RWPE1 (cell line): ENCODE results near the gene PKNOX2.

ENCODE experiments used
- CTCF ChIA-PET: fragments of 350-600 bp; sonication (Branson Sonifier 250); formaldehyde crosslinking; extraction: SDS; loops from one replicate; lab custom pipeline; 2021; lab: Yijun Ruan, JAX
- POLR2A ChIA-PET: fragments of 400-600 bp; formaldehyde crosslinking; extraction: SDS; loops from one replicate; lab custom pipeline; 2020; ENCODE audit warnings: antibody characterized with exemption; ENCODE audit not compliant: low non-redundant PET; lab: Yijun Ruan, JAX
- DNase-seq: peaks from one replicate; pipeline ENCODE4 v3.0.0; 2012; ENCODE audit warnings: low spot score
- H3K27ac ChIP-seq: fragments of 450-650 bp; 2 replicates; pipeline ENCODE4 v1.5.1; 2017
- TF ChIP-seq, protein P1 (sequence below): fragments of 450-650 bp; conservative IDR thresholded peaks from 2 replicates; pipeline ENCODE4 v1.5.1; 2017; ENCODE audit warnings: low read depth, mild to moderate bottlenecking

PKNOX2 gene

DNA sequence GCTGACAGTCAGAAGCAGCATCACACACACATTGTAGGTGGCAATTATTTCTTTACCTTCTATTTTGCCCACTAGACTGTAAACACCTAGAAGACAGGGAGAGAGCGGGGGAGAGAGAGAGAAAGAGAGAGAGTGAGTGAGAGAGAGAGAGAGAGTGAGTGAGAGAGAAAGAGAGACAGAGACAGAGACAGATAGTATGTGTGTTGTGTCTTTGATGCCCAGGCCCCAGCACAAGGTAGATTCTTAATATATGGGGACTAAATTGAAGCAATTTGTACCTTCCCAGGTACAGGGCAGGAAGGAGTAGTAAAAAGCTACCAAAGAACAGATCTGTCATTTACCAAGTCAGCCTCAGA lies 163.7 kb downstream of the PKNOX2 start:
- CTCF ChIA-PET = no interaction called here
- POLR2A ChIA-PET = no interaction called here
- no peak overlapping the region for H3K27ac ChIP-seq
- TF ChIP-seq, protein P1, sequence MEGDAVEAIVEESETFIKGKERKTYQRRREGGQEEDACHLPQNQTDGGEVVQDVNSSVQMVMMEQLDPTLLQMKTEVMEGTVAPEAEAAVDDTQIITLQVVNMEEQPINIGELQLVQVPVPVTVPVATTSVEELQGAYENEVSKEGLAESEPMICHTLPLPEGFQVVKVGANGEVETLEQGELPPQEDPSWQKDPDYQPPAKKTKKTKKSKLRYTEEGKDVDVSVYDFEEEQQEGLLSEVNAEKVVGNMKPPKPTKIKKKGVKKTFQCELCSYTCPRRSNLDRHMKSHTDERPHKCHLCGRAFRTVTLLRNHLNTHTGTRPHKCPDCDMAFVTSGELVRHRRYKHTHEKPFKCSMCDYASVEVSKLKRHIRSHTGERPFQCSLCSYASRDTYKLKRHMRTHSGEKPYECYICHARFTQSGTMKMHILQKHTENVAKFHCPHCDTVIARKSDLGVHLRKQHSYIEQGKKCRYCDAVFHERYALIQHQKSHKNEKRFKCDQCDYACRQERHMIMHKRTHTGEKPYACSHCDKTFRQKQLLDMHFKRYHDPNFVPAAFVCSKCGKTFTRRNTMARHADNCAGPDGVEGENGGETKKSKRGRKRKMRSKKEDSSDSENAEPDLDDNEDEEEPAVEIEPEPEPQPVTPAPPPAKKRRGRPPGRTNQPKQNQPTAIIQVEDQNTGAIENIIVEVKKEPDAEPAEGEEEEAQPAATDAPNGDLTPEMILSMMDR = no peak
- DNase-seq = no peak

DNA sequence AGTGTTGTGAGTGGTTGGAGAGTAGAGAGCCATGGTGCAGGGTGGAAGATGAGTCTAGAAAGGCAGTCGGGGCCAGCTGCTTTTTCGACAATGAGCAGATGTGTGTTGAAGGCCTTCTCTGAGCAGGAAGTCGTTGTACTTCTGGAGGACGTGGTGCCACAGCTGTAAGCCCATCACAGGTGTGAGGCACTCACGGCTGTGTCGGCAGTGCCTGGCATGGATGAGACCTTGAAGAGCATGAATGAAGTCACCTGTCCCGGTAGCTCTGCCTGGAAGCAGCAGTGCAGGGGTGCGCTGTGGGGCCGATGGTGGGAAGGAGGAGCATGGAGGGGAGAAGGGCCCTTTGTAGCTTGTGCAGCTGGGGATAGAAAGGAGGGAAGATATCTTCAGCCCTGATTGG lies 165.2 kb downstream of the PKNOX2 start:
- POLR2A ChIA-PET = no interaction called here
- CTCF ChIA-PET = interaction anchor here (0.7 to 1.0 kb wide), 2 partner anchors 14 to 16 kb away, joined by 3 read pairs; no protein-coding TSS in a partner anchor

DNA sequence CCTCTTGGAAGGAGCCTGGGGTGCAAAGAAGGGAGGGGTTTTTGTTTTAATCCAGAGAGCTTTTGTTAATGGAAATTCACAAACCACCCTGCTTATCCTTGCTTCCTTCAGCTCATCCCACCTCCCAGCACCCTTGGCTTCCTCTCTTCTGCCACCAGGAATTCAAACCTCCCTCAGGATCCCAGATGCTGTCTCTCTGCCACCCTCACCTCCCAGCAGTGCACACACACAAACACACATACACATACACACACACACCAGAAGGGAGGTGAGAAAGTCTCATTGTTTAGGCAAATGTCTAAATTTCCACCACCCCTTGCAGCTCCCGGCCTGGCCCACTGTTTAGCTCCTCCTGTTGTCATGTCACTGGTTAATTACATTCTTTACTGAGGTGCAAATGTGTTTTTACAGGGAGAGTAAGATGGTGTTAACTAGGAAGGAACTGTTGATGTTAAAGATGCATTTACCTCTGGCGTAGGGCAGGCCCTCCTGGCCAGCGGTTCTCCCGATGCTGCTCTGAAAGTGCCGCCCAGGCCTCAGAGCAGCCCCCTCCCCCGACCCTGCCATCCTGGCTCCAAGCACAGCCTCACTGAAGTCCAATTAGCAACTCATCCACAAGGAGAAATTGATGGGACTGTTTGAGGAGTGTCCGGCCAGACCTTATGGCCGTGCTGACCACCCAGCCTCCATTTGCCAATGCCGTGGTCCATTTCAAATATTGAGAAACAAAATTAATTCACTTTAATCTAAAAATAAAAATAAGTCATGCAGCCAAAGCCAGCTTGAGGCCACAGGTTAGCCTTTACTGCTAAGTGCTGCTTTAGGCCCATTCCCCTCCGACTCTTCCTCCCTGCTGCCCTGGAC lies 166.1 kb downstream of the PKNOX2 start:
- CTCF ChIA-PET = interaction anchor here (0.6 to 0.7 kb wide), 2 partner anchors 13 to 410 kb away, joined by 3 to 4 read pairs; no protein-coding TSS in a partner anchor
- DNase-seq = no peak
- TF ChIP-seq, protein P1 = no peak
- POLR2A ChIA-PET = no interaction called here
- H3K27ac ChIP-seq = no peak overlapping the region

More for the DNA sequence above, 165.2 kb downstream of the PKNOX2 start:
- DNase-seq = no peak
- H3K27ac ChIP-seq = no peak overlapping the region
- TF ChIP-seq, protein P1 = no peak

DNA sequence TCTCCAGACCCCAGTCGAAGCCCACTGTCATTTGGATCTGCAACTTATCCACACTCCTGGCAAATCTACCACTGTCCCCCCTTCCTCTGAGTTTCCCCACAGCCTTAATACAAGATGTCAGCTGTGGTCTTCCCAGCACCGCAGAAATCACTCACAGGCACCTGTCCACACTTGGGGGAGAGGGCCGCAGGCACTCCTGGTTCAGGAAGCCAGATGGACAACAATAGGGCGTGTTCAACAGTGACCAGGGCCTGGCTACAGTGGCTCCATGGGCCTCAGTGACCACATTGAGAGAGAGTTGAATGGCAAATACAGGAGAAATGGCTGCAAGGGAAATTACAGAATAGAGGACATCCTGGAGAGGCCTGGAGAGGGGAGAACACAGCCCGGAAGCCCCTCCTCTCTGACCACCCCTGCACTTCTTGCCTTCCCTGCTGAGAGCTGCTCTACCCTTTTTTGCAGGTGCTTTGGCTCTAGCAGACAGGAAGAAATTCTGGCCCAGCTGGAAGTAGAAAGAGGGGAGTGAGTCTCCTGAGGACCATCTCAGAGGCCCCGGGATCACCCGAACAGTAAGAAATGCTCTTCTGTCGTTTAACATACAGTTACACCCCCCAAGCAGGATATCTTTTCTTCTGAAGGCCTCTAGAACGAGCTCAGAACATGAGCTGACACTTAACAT lies 166.9 kb downstream of the PKNOX2 start:
- no peak overlapping the region for H3K27ac ChIP-seq
- DNase-seq = no peak
- ChIA-PET POLR2A (no interaction called here), CTCF (no interaction called here)
- TF ChIP-seq, protein P1 = no peak

DNA sequence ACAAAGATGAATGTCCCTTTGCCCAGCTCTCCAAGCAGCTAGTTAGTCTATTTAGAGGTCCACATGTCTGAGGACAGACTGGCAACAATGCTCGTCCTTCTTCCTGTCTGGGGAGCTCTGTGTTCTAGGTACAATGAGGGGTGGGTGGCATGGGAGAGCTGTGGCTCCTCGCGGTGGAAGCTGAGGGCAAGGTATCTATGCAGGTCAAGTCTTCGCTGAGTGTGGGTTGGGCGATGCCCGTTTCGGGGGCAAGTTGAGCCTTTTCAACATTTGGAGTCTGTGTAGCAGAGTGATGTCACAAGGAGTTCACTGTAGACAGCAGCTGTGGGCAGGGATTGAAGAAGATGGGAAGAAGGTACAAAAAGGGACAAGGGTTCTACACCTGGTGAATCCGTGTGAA lies 168.3 kb downstream of the PKNOX2 start:
- no peak overlapping the region for H3K27ac ChIP-seq
- TF ChIP-seq, protein P1 = no peak
- CTCF ChIA-PET = no interaction called here
- DNase-seq = no peak
- POLR2A ChIA-PET = no interaction called here

DNA sequence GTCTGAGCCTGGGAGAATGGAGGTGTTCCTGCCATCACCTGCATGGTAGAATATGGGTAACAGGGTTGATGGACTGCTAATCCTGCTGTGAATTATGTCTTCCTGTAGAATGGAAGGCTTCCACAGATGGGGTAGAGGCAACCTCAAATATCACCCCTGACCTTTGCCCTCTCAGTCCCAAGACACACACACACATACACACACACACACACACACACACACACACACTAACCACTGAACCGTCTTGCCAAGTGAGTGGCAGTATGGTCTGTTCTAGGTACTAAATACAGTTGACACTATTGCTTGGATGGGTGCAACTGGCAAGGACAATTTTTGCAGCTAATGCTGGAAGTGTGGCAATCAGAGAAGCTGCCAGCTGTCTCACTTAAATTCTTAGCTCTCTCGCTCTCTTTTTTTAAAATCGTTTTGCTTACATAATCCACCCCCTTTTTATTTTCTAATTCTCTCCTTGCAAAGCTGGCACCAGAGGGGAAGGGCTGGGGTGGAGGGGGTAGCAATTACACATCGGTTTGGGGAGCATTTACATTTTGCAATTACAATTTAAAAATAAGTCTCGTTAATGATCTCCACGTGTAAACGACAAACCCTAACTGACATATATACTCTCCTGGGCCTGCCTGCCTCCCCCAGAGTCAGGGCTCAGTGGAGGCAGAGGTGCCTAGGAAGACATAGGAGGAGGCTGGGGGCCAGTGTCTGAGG lies 169.0 kb downstream of the PKNOX2 start:
- DNase-seq = no peak
- ChIA-PET POLR2A (no interaction called here), CTCF (no interaction called here)
- no peak overlapping the region for H3K27ac ChIP-seq
- TF ChIP-seq, protein P1 = no peak
